Measurements from ENCODE around the gene ZNF304.

GRCh38 chr19:57314146-57314545, 36.9 kb upstream of the ZNF304 start:
- TF ChIP-seq POLR2AphosphoS5 (IDR thresholded peaks at IDR 0.05), result no peak
- no peak for TF ChIP-seq POLR2A (IDR thresholded peaks at IDR 0.05; ENCODE audit: low read depth)
- TF ChIP-seq, protein P1, sequence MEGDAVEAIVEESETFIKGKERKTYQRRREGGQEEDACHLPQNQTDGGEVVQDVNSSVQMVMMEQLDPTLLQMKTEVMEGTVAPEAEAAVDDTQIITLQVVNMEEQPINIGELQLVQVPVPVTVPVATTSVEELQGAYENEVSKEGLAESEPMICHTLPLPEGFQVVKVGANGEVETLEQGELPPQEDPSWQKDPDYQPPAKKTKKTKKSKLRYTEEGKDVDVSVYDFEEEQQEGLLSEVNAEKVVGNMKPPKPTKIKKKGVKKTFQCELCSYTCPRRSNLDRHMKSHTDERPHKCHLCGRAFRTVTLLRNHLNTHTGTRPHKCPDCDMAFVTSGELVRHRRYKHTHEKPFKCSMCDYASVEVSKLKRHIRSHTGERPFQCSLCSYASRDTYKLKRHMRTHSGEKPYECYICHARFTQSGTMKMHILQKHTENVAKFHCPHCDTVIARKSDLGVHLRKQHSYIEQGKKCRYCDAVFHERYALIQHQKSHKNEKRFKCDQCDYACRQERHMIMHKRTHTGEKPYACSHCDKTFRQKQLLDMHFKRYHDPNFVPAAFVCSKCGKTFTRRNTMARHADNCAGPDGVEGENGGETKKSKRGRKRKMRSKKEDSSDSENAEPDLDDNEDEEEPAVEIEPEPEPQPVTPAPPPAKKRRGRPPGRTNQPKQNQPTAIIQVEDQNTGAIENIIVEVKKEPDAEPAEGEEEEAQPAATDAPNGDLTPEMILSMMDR (IDR thresholded peaks at IDR 0.05), result no peak
- TF ChIP-seq EP300 (IDR thresholded peaks at IDR 0.05), result no peak

Measured in esophagus muscularis mucosa (tissue), 4 donors.